TTC549 (cell line): Measurements from ENCODE around the gene MCCC1.
"Not testable (repeated sequence)": the region's sequence is repeated elsewhere in the genome, so short reads cannot be mapped to it uniquely, and the experiment has no call there.

Source experiments
- FAIRE-seq: peaks from 2 replicates; lab custom pipeline; 2012; peaks lifted over from hg19 to GRCh38; lab: Jason Lieb, UNC

MCCC1 gene

GRCh38 chr3:183101040-183101439 is 1.7 kb upstream of the MCCC1 start:
- FAIRE-seq, result not testable (repeated sequence)

- FAIRE-seq, result no peak
Observed at GRCh38 chr3:183100376-183100775, 1.1 kb upstream of the MCCC1 start.

- FAIRE-seq, result no peak
Observed at GRCh38 chr3:183099838-183100204, 525 bp upstream of the MCCC1 start.

GRCh38 chr3:183098536-183099025 is 715 bp downstream of the MCCC1 start:
- no peak for FAIRE-seq

DNA sequence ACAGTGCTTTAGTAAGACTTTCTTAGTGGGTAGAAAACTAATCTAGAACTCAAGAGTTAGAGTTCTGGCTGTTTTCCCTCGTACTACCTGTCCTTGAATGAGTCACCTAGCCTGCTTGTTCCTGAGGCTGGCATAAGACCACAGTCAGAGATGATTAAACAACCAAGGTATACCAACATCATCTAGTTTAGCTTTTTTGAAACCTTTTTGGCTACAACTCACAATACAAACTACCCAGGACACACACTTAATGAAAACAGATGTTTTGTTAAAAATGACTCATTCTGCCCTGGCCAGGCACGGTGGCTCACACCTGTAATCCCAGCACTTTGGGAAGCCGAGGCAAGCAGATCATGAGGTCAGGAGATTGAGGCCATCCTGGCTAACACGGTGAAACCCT is 4.6 kb downstream of the MCCC1 start:
- FAIRE-seq, result no peak

DNA sequence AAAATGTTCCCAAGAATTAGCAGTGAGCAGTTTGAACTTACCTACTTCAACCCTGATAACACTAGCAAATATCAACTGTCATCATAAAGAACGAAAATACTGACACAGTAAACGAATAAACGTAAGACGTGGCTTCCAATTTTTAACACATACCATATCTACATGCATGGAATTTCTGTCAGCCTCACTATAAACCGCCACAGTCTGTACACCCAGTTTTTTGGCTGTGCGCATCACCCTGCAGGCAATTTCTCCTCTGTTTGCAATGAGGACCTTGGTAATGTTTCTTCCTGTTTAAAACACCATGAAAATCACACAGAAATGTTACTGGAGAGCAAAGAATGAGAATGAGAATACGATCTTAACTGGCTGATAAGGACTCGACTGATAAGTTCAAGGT is 7.0 kb downstream of the MCCC1 start:
- FAIRE-seq, result no peak

- no peak for FAIRE-seq
Observed at GRCh38 chr3:183087184-183087583, 12.1 kb downstream of the MCCC1 start.

DNA sequence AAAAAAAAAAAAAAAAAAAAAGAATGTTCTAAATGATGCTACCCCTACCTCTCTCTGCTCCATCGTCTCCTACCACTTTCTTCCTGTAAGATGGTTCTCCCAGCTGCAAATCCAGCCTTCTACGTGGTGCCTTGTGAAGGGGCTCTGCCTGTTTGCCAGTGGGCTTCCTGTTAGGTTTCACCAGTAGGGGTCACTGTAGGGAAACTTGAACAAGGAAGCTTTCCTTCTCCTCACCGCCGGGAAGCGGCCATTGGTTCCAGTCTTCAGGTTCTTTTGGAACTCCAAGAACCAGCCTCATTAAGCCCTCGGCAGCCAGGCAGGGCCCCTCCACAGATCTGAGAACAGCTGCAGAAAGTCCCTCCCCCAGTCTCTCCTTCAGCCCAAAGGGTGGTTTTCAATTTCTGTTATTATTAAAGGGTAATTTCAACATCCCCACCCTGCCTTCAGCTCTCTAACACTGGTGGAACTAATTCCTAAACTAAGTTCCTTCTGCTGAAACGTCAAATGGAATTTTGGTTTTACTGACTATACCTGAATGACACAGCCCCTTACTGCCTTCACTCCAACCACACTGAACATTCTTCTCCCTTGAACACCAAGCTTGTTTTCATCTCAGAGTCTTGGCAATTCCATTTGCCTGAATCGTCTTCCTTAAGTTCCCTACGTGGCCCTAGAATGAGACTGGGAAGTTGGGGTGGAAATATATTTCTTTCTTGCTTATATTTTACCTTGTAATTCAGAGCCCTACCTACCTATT is 13.5 kb downstream of the MCCC1 start:
- no peak for FAIRE-seq

DNA sequence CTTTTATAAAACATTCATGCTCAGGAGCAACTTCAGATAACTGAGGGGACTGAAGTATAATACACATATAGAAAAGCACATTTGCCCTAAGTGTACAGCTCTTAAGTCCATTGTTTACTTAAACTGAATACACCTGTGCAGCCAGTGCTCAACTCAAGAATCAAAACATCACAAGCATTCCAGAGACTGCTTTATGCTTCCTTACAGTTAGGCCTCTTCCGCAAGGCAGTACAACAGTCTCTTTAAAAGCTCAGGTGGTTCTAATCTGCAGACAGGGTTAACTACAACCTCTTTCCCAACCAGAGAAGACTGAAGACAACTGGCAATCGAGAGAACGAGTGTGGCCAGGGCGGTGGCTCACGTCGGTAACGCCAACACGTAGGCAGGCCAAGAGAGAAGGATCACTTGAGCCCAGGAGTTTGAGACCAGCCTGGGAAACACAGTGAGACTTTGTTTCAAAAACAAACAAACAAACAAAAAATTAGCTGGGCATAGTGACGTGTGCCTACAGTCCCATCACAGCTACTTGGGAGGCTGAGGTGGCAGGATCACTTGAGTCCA is 16.9 kb downstream of the MCCC1 start:
- FAIRE-seq, result no peak

GRCh38 chr3:183081459-183082183 is 17.7 kb downstream of the MCCC1 start:
- FAIRE-seq, result no peak

GRCh38 chr3:183080628-183081027 is 18.7 kb downstream of the MCCC1 start:
- no peak for FAIRE-seq

- no peak for FAIRE-seq
Observed at GRCh38 chr3:183074881-183075280, 24.4 kb downstream of the MCCC1 start.

DNA sequence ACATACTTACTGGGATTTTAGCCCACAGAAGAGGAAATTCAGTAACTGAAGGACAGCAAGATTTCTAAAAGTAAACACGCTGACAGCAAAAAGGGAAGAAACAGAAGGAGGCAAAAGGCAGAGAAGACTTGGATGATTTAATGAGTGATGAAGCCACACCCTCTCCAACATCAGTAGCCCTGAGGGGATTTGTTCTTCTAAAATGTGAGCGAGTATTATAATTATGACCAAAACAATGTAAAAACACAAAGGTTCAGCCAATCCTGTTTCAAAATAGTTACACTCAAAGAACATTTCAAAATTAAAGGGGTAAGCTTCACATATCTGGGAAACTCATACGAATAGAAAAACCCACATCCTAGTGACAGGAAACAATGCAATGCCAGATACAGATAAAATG is 25.0 kb downstream of the MCCC1 start:
- FAIRE-seq, result no peak

- no peak for FAIRE-seq
Observed at GRCh38 chr3:183073839-183074238, 25.5 kb downstream of the MCCC1 start.

- FAIRE-seq, result no peak
Observed at GRCh38 chr3:183070892-183071291, 28.4 kb downstream of the MCCC1 start.

GRCh38 chr3:183069086-183069485 is 30.2 kb downstream of the MCCC1 start:
- no peak for FAIRE-seq

DNA sequence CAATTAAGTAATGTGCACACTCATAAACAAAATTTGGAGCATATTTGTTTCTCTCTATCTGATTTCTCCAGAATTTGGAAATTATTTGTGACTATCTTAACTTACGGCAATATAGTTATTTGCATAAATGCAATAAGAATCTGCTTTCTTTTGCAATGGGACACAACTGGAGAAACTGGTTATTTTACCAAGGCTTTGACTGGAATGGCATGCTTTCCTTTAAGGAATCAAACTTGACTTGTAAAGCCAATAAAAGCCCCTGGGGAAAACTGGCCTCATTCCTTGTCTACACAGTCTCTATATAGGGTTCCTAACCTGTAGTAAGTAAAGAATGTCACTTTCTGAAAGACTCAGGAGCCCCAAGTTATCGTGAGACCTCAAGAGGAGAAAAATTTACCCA is 32.4 kb downstream of the MCCC1 start:
- not testable (repeated sequence) for FAIRE-seq

DNA sequence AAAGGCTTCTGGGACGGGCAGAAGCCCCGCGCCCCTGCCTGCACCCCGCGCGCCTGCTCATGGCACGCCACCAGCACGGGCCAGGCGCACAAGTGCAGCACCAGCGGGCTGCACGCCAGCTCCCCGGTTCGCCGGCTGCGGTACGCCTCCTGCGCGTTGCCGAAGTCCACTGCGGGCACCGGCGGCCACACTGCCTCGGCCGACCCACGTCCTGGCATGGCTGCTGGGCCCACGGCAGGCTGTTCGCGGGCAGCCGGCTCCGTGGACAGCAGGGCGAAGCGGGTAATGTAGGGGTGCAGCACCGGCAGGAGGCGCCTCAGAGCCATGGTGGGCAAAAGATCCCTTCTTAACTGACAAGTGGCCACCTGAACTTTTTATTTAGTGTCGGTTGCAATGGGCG is 34.8 kb downstream of the MCCC1 start:
- no peak for FAIRE-seq

DNA sequence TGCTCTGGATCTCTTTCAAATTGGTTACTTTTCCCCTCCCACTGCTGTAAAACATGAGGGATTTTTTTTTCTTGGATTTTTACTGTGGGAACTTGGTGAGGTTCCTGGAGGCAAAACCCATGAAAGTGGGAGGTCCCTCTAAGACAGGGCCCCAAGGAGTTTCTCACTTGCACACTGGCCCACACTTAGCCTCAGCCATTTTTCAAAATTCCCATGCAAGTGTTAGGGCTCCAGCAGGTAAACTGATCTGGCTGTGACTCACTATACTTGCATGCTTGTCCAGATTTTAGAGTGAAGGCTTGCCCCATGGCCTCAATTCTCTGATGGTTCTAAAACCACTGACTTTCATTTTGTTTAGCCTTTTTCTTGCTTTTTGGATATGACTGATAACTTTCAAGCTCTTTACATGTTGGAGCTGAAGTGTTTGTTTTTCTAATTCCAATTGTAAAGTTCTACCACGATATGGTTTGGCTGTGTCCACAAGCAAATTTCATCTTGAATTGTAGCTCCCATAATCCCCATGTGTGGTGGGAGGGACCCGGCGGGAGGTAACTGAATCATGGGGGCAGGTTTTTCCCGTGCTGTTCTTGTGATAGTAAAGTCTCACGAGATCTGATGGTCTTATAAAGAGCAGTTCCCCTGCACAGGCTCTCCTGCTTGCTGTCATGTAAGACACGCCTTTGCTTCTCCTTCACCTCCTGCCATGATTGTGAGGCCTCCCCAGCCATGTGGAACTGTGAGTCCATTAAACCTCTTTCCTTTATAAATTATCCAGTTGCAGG is 37.7 kb downstream of the MCCC1 start:
- no peak for FAIRE-seq

DNA sequence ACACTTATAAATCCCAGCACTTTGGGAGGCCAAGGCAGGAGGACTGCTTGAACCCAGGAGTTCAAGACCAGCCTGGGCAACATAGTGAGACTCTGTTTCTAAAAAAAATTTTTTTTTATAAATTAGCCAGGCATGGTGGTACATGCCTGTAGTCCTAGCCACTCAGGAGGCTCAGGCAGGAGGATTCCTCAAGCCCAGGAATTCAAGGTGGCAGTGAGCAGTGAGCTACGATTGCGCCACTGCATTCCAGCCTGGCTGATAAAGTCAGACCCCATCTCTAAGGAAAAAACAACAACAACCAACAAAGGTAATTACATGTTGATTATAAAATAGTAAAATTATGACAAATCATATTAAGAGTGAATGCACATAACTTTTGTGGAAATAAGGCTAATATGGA is 40.9 kb downstream of the MCCC1 start:
- FAIRE-seq, result no peak

DNA sequence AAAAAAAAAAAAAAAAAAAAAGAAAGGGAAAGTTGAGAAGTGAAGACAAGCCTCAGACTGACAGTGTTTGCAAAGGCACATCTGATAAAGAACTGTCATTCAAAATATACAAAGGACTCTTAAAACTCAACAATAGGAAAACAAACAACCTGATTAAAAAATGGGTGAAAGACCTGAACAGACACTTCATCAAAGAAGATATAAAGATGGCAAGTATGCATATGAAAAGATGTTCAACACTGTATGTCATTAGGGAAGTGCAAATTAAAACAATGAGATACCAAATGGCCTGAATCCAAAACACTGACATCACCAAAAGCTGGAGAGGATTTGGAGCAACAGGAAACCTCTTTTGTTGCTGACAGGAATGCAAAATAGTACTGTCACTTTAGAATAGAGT is 48.6 kb downstream of the MCCC1 start:
- no peak for FAIRE-seq

DNA sequence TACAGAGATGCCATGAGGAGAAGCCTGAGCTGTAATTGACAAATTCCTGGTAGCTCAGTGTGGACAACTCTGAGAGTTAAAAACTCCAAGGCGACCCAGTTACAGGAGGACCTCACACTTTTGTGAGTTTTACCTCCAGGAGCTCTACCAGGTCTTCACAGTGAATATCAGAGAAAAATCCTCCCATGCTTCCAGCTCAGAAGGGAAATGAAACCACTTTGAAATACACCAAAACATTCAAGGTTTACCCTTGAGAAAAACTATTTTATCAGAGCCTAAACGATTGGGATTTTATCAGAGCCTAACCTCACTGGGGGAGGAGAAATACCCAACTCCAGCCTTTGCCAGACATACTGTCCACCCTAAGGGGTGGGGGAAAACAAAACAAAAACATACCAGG is 52.4 kb downstream of the MCCC1 start:
- no peak for FAIRE-seq
